ENCODE measurements around the gene BAX.
A peak's percentile ranks its signal among the peaks of the same experiment; 100 is the strongest.

BAX gene

GRCh38 chr19:48999481-49000325 is 45.0 kb downstream of the BAX start:
- peak; percentile 70 for DNase-seq
- in situ Hi-C loops (cut with MboI; ENCODE audit: low pct_unique_long_range_greater_than_20kb, low sequenced_read_pairs), result no loop called here

- in situ Hi-C loops (cut with MboI; ENCODE audit: low pct_unique_long_range_greater_than_20kb, low sequenced_read_pairs), result no loop called here
- no peak for DNase-seq
These were observed 49.5 kb downstream of the BAX start for GRCh38 chr19:49004133-49004532.

- in situ Hi-C loops (cut with MboI; ENCODE audit: low pct_unique_long_range_greater_than_20kb, low sequenced_read_pairs), result no loop called here
These were observed 50.4 kb downstream of the BAX start for GRCh38 chr19:49004964-49005614.

GRCh38 chr19:49006905-49007304 is 52.2 kb downstream of the BAX start:
- DNase-seq, result no peak
- in situ Hi-C loops (cut with MboI; ENCODE audit: low pct_unique_long_range_greater_than_20kb, low sequenced_read_pairs), result no loop called here

More at GRCh38 chr19:49004964-49005614, 50.4 kb downstream of the BAX start:
- no peak for DNase-seq

GRCh38 chr19:49009828-49010227 is 55.2 kb downstream of the BAX start:
- in situ Hi-C loops (cut with MboI; ENCODE audit: low pct_unique_long_range_greater_than_20kb, low sequenced_read_pairs), result no loop called here
- DNase-seq, result no peak

GRCh38 chr19:49010453-49010852 is 55.8 kb downstream of the BAX start:
- in situ Hi-C loops (cut with MboI; ENCODE audit: low pct_unique_long_range_greater_than_20kb, low sequenced_read_pairs), result no loop called here
- DNase-seq, result no peak

GRCh38 chr19:49011194-49011593 is 56.5 kb downstream of the BAX start:
- no peak for DNase-seq
- in situ Hi-C loops (cut with MboI; ENCODE audit: low pct_unique_long_range_greater_than_20kb, low sequenced_read_pairs), result no loop called here
